HL-60 (cell line): ENCODE results near the gene SHOC2.

Source experiments
- DNase-seq, 2 experiments: peaks; one replicate each; pipeline ENCODE4 v3.0.0-alpha.2; 2010 to 2020; ENCODE audit warnings: low read depth in 1 of 2, low spot score in 1 of 2
- H3K27ac ChIP-seq: fragments of 250-450 bp; sonication (Bioruptor Pico); replicated peaks from 2 replicates; pipeline ENCODE4 v1.5.1; 2020; ENCODE audit warnings: mild to moderate bottlenecking, moderate library complexity
- H3K27me3 ChIP-seq: fragments of 250-450 bp; sonication (Bioruptor Pico); 2 replicates; pipeline ENCODE4 v1.5.1; 2021; ENCODE audit warnings: mild to moderate bottlenecking, moderate library complexity; ENCODE audit not compliant: insufficient read depth, poor library complexity, severe bottlenecking
- H3K4me3 ChIP-seq: replicated peaks from 2 replicates; pipeline ENCODE4 v1.5.1; 2011; ENCODE audit warnings: mild to moderate bottlenecking, control low read depth, low read length; ENCODE audit not compliant: insufficient read depth
- CTCF ChIP-seq: IDR thresholded peaks from one replicate; pipeline ENCODE4 v1.5.1; 2011; ENCODE audit warnings: low read length, control low read depth, inconsistent platforms; ENCODE audit not compliant: insufficient read depth
- GABPA ChIP-seq: IDR thresholded peaks from 2 replicates; pipeline ENCODE4 v1.6.1; 2012; ENCODE audit warnings: low read depth
- POLR2AphosphoS5 ChIP-seq: IDR thresholded peaks from 2 replicates; pipeline ENCODE4 v1.6.1; 2012; ENCODE audit warnings: low read depth
- REST ChIP-seq: IDR thresholded peaks from 2 replicates; pipeline ENCODE4 v1.6.1; 2012; ENCODE audit warnings: low read depth; ENCODE audit not compliant: insufficient replicate concordance
- SPI1 ChIP-seq: IDR thresholded peaks from 2 replicates; pipeline ENCODE4 v1.6.1; 2012; ENCODE audit warnings: low read depth, mild to moderate bottlenecking, borderline replicate concordance

SHOC2 gene

GRCh38 chr10:110887560-110887959 is 31.8 kb upstream of the SHOC2 start:
- no peak for DNase-seq
- H3K4me3 ChIP-seq: no peak overlapping the region
- H3K27me3 ChIP-seq: no peaks in the 10 kb centered on the region
- TF ChIP-seq SPI1 (no peak), GABPA (no peak), CTCF (no peak), POLR2AphosphoS5 (no peak), REST (no peak)
- H3K27ac ChIP-seq: no peak overlapping the region

- no peaks in the 10 kb centered on the region for H3K27me3 ChIP-seq
- H3K27ac ChIP-seq: no peak overlapping the region
- no peak for TF ChIP-seq CTCF
- no peak for TF ChIP-seq SPI1
- TF ChIP-seq GABPA: no peak
- no peak for TF ChIP-seq POLR2AphosphoS5
- TF ChIP-seq REST: no peak
- no peak overlapping the region for H3K4me3 ChIP-seq
- DNase-seq: no peak
Observed at GRCh38 chr10:110892602-110893288, 26.7 kb upstream of the SHOC2 start.

GRCh38 chr10:110893559-110894179 is 25.7 kb upstream of the SHOC2 start:
- peak; percentile 19 to 65 for DNase-seq
- Histone ChIP-seq H3K4me3 (no peak overlapping the region), H3K27ac (no peak overlapping the region), H3K27me3 (no peaks in the 10 kb centered on the region)
- TF ChIP-seq SPI1: no peak
- TF ChIP-seq REST: no peak
- TF ChIP-seq POLR2AphosphoS5: no peak
- no peak for TF ChIP-seq CTCF
- TF ChIP-seq GABPA: no peak
